Muscle of leg (tissue), 11 donors: ENCODE data around the gene PCSK2. TPM values are rescaled to one million over a fixed set of nuclear protein-coding genes. Genes with fewer than 3 reads are reported as not detected.

Experiments used
- DNase-seq: peaks from one replicate; pipeline ENCODE4 v3.0.0; 2013
- H3K27ac ChIP-seq: one replicate; pipeline ENCODE4 v1.5.1; 2013; ENCODE audit warnings: mild to moderate bottlenecking, low read length, control low read depth
- H3K27me3 ChIP-seq: one replicate; pipeline ENCODE4 v1.6.1; 2013; ENCODE audit warnings: low read length; ENCODE audit not compliant: control insufficient read depth, insufficient read depth
- H3K36me3 ChIP-seq: one replicate; pipeline ENCODE4 v1.6.1; 2013; ENCODE audit warnings: low read length; ENCODE audit not compliant: control insufficient read depth, insufficient read depth
- H3K4me1 ChIP-seq: one replicate; pipeline ENCODE4 v1.6.1; 2013; ENCODE audit warnings: low read length; ENCODE audit not compliant: control insufficient read depth, insufficient read depth
- H3K4me3 ChIP-seq: one replicate; pipeline ENCODE4 v1.5.1; 2013; ENCODE audit warnings: low read length, control low read depth
- H3K9me3 ChIP-seq: replicated peaks from 2 replicates; pipeline ENCODE4 v1.6.1; 2013; ENCODE audit warnings: low read depth, low read length; ENCODE audit not compliant: control insufficient read depth
- WGBS: methylation state at CpG from one replicate; pipeline ENCODE4 v1.1.5; 2013; ENCODE audit warnings: missing lambda C conversion rate; ENCODE audit not compliant: insufficient coverage; 5-methylcytosine and 5-hydroxymethylcytosine counted together
- polyA plus RNA-seq, 8 donors: library from polyadenylated mRNA; unstranded; fragments of 120-200 nt; gene quantifications; one replicate each; pipeline versions ENCODE4 v1.2.1 to v1.2.3, GENCODE V29; 2013; ENCODE audit warnings: inconsistent platforms in 1 of 8, low replicate concordance in 1 of 8; ENCODE audit not compliant: insufficient read length in 8 of 8, insufficient read depth in 1 of 8
- total RNA-seq: library from RNA; stranded (reverse); fragments of 120-200 nt; gene quantifications from one replicate; pipeline ENCODE4 v1.2.4, GENCODE V29; 2013

PCSK2 gene
- total and polyA plus RNA-seq, 9 donors, result 0.27 to 4.0 (median 0.82) TPM

GRCh38 chr20:17485017-17485416 is 258.2 kb downstream of the PCSK2 start:
- H3K4me1 ChIP-seq, result peaks cover 3% of the 10 kb centered on the region
- H3K27me3 ChIP-seq, result no peaks in the 10 kb centered on the region
- no peak overlapping the region for H3K4me3 ChIP-seq
- 95% methylated on average over 2 of the region's 2 CpGs for WGBS
- no peaks in the 10 kb centered on the region for H3K36me3 ChIP-seq
- DNase-seq, result no peak
- no peaks in the 10 kb centered on the region for H3K9me3 ChIP-seq
- no peak overlapping the region for H3K27ac ChIP-seq

GRCh38 chr20:17488916-17489600 is 262.2 kb downstream of the PCSK2 start:
- no peak for DNase-seq
- no peaks in the 10 kb centered on the region for H3K9me3 ChIP-seq
- 75% methylated on average over 1 of the region's 9 CpGs for WGBS
- H3K4me1 ChIP-seq, result no peaks in the 10 kb centered on the region
- H3K36me3 ChIP-seq, result no peaks in the 10 kb centered on the region
- no peak overlapping the region for H3K4me3 ChIP-seq
- H3K27ac ChIP-seq, result no peak overlapping the region
- no peaks in the 10 kb centered on the region for H3K27me3 ChIP-seq

GRCh38 chr20:17490501-17490900 is 263.7 kb downstream of the PCSK2 start:
- WGBS, result 88% methylated on average over 7 of the region's 7 CpGs
- no peaks in the 10 kb centered on the region for H3K4me1 ChIP-seq
- DNase-seq, result no peak
- no peaks in the 10 kb centered on the region for H3K27me3 ChIP-seq
- H3K9me3 ChIP-seq, result no peaks in the 10 kb centered on the region
- H3K4me3 ChIP-seq, result no peak overlapping the region
- H3K36me3 ChIP-seq, result no peaks in the 10 kb centered on the region
- no peak overlapping the region for H3K27ac ChIP-seq

GRCh38 chr20:17491041-17491440 is 264.2 kb downstream of the PCSK2 start:
- 85% methylated on average over 10 of the region's 11 CpGs for WGBS
- H3K27ac ChIP-seq, result no peak overlapping the region
- no peaks in the 10 kb centered on the region for H3K4me1 ChIP-seq
- H3K9me3 ChIP-seq, result no peaks in the 10 kb centered on the region
- no peaks in the 10 kb centered on the region for H3K27me3 ChIP-seq
- no peak for DNase-seq
- H3K36me3 ChIP-seq, result no peaks in the 10 kb centered on the region
- H3K4me3 ChIP-seq, result no peak overlapping the region

GRCh38 chr20:17491488-17491887 is 264.6 kb downstream of the PCSK2 start:
- Histone ChIP-seq H3K36me3 (no peaks in the 10 kb centered on the region), H3K4me3 (no peak overlapping the region), H3K27me3 (no peaks in the 10 kb centered on the region), H3K27ac (no peak overlapping the region), H3K9me3 (no peaks in the 10 kb centered on the region), H3K4me1 (no peaks in the 10 kb centered on the region)
- 89% methylated on average over 4 of the region's 4 CpGs for WGBS
- DNase-seq, result no peak

- H3K4me1 ChIP-seq, result peaks cover 5% of the 10 kb centered on the region
- no peak overlapping the region for H3K27ac ChIP-seq
- WGBS, result 53% methylated on average over 2 of the region's 2 CpGs
- no peak for DNase-seq
- H3K4me3 ChIP-seq, result no peak overlapping the region
- no peaks in the 10 kb centered on the region for H3K27me3 ChIP-seq
- no peaks in the 10 kb centered on the region for H3K36me3 ChIP-seq
- no peaks in the 10 kb centered on the region for H3K9me3 ChIP-seq
Measured at GRCh38 chr20:17493173-17493572, 266.3 kb downstream of the PCSK2 start.

- DNase-seq, result no peak
- Histone ChIP-seq H3K27me3 (no peaks in the 10 kb centered on the region), H3K4me3 (no peak overlapping the region), H3K27ac (no peak overlapping the region), H3K9me3 (no peaks in the 10 kb centered on the region), H3K36me3 (no peaks in the 10 kb centered on the region), H3K4me1 (peaks cover 10% of the 10 kb centered on the region)
- WGBS, result 87% methylated on average over 6 of the region's 7 CpGs
Measured at GRCh38 chr20:17494201-17494600, 267.4 kb downstream of the PCSK2 start.

GRCh38 chr20:17495826-17496225 is 269.0 kb downstream of the PCSK2 start:
- Histone ChIP-seq H3K9me3 (no peaks in the 10 kb centered on the region), H3K27me3 (no peaks in the 10 kb centered on the region), H3K27ac (no peak overlapping the region), H3K36me3 (no peaks in the 10 kb centered on the region), H3K4me3 (no peak overlapping the region), H3K4me1 (peaks cover 10% of the 10 kb centered on the region)
- 65% methylated on average over 6 of the region's 9 CpGs for WGBS
- DNase-seq, result no peak

- peak; percentile 36 for DNase-seq
- Histone ChIP-seq H3K9me3 (no peaks in the 10 kb centered on the region), H3K27ac (no peak overlapping the region), H3K36me3 (no peaks in the 10 kb centered on the region), H3K4me3 (no peak overlapping the region), H3K4me1 (peaks cover 10% of the 10 kb centered on the region), H3K27me3 (no peaks in the 10 kb centered on the region)
- WGBS, result 49% methylated on average over 6 of the region's 11 CpGs
Measured at GRCh38 chr20:17497821-17498580, 271.2 kb downstream of the PCSK2 start.

- 89% methylated on average over 11 of the region's 13 CpGs for WGBS
- no peaks in the 10 kb centered on the region for H3K27me3 ChIP-seq
- H3K4me1 ChIP-seq, result peaks cover 10% of the 10 kb centered on the region
- no peak overlapping the region for H3K4me3 ChIP-seq
- no peak for DNase-seq
- no peaks in the 10 kb centered on the region for H3K9me3 ChIP-seq
- H3K36me3 ChIP-seq, result no peaks in the 10 kb centered on the region
- H3K27ac ChIP-seq, result no peak overlapping the region
Measured at GRCh38 chr20:17498641-17499040, 271.8 kb downstream of the PCSK2 start.
